Activated T-helper 1 cell treated with Interleukin-2 at 50 U/mL for 16 hours (primary cell): ENCODE data around the gene BRD3OS.

Source experiments
- DNase-seq: peaks from one replicate; pipeline ENCODE4 v3.0.0-alpha.2; 2020; ENCODE audit warnings: low read depth

The BRD3OS gene

GRCh38 chr9:134034215-134035040 is 9.1 kb downstream of the BRD3OS start:
- DNase-seq, result no peak

DNA sequence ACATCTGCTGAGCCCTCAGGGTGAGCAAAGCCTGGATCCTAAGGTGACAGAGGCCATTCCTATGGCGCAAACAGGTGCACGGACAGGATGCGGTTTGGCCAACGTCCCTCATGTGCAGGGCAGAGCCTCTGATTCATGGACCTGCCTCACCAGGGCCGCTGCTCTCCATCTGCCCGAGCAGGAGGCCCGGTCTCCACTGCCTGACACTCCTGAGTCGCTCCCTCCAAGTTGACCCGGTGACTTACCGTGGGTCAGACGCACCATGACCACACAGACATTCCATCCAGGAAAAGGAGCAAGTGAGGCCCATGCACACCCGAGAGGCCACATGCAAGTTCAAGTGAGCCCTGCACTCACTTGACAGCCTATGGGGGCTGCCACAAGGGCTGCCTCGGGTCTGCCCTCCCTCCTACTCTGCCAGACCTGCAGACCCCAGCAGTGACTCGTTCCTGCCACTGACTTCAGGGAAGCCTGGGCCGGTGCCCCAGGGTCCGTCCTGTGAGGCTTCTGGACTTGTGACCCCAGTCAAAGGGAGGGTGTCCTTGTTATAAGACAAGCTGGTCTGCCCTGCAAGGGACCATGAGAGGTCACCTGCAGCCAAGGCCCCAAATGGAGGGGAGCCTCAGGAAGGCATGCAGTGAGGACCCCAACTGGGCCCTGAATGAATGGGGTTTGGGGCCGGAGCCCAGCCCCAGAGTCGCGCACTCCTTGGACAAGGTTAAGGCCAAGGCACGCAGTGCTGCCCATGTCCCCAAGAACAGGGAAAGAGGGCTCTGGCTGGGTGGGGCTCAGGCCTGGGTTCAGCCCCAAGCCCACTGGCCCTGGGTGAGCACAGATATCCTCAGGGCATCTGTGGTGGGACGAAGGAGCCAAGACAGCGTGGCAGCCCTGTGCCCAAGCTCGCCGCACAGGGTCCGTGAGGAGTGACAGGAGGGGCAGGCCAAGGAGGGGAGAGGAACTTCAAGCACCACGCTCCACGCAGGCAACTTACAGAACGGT is 10.1 kb downstream of the BRD3OS start:
- DNase-seq, result no peak

GRCh38 chr9:134036130-134036529 is 10.8 kb downstream of the BRD3OS start:
- DNase-seq, result no peak

DNA sequence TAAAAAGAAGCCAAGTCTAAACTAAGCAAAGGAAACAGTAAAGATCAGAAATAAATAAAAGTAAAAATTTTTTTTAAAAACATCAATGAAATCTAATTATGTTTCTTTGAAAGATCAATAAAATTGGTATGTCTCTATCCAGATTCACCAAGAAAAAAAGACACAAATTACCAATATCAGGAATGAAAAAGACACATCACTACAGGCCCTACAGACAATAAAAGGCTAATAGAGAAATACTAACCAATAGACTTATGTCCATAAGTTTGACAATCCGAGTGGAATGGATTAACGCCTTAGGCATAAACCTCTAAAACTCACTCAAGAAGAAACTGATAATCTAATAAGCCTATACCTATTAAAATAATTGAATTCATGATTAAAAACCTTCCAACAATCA is 12.4 kb downstream of the BRD3OS start:
- no peak for DNase-seq

DNA sequence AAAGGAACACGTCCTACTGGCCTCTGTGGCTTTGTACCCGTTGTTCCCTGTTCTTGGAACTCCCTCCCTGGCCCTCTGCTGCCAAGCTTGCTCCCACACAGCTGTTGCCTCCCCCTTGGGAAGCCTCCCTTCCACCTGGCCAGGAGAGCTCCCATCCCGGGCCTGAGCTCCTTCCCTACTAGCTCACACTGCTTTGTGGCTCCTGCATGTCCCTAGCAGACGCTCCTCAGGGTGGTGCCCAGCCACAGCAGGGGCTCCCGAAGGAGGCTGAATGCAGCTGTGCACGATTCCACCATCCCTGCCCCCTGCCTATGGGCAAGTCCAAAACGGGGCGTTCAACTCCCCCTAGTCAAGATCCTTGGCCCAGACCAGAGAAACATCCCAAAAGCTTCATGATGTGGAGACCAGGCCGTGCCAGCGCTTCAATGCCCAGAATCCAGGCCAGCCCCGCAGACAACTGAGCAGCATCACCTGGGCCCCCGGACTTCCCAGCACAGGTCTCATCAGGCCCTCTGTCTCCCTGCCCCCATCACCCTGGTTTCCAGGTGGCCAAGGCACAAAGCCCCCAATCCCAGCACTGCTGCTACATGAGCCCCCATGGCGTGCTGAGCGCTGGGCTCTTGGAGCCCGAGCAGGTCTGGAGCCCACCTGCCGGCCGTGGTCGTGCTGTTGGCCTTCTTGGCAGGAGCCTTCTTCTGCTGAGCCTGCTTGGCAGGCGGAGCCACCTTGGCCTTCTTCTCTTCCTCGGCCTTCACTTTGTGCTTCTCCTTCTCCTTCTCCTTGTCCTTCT is 14.3 kb downstream of the BRD3OS start:
- no peak for DNase-seq

DNA sequence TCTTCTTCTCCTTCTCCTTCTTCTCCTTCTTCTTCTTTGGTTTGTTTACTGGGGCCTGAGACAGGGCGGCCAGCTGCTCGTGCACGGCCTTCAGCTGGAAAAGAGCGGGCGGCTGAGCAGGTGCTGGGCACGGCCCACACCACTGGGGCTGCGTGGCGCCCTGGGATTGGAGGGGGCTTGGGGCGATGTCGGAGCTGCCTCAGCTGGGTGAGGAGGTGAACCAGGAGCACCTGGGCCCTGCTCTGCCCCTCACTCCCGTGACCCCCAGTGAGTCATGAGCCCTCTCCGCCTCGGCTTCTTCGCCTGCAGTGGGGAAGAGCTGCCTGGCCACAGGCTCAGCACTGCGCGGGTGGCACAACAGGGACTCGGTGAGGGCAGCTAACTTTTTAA is 14.9 kb downstream of the BRD3OS start:
- DNase-seq, result no peak

DNA sequence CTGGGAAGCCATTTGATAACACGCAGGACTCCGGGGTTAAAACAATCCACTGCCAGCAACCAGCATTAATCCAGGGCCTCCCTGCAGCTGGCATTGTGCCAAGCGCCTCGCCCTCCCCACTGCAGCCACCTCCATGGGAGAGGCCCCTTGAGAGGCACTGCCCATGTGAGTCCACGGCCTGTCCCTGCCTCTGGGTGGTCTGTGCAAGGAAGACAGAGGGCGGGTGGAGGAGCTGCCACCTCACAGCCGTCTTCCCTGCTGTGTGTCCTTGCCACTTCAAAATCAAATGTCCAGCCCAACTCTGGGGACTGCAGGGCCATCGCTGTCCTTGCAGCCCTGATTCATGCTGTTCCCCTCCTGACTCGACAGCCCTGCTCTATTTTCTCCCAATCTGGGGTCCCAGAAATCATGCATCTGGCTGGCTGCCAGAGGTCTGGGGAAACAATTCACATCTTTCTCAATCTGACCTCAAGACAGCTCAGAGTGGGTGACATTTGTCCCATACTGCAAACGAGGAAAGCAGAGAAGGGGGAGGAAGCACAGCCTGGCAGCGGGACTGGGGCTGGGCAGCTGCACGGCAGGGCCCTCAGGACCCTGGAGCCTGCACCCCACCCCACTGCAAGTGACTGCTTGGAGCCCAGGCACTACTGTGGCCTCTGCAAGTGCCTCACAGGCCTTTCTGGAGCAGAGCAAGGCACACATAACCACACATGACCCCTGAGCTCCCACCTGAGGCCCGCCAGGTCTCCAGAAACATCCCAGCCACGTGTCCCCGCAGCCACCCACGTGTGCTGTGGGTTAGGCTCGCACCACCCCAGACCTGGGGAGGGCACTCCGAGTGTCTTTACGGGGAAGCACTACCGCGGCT is 15.7 kb downstream of the BRD3OS start:
- no peak for DNase-seq

GRCh38 chr9:134041649-134041962 is 16.3 kb downstream of the BRD3OS start:
- no peak for DNase-seq

GRCh38 chr9:134043531-134043988 is 18.3 kb downstream of the BRD3OS start:
- DNase-seq, result no peak

GRCh38 chr9:134044944-134045343 is 19.7 kb downstream of the BRD3OS start:
- no peak for DNase-seq

DNA sequence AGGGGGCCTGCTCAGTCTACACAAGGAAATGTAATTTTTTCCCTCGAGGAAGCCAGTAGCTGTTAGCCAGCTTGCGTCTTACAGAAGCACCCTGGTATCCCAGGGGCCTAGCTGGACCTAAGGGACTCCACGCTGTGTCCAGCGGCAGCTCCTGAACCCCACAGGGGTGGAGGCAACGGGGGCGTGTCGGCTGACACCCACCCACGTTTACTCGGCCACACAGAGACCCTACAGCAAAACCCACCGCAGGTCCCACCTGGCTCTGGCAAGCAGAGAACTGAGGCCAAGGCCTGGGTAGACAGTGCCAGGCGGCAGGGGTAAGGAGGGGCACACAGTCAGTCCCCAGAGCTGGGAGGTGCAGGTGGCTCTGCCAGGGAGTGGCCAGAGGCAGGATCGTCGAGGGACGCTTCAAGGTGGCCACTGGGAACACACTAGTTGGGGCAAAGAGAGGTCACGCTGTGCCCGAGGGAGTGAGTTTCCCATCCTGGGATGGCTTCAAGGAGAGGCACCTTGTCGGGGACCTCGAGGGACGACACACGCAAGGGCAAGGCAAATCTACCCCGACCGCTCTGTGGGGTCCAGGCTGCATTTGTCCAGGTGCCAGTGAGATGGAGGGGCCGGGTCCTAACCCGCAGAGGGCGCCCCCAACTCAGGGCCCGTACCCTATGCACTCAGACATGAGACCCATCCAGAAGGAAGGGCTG is 20.7 kb downstream of the BRD3OS start:
- no peak for DNase-seq

DNA sequence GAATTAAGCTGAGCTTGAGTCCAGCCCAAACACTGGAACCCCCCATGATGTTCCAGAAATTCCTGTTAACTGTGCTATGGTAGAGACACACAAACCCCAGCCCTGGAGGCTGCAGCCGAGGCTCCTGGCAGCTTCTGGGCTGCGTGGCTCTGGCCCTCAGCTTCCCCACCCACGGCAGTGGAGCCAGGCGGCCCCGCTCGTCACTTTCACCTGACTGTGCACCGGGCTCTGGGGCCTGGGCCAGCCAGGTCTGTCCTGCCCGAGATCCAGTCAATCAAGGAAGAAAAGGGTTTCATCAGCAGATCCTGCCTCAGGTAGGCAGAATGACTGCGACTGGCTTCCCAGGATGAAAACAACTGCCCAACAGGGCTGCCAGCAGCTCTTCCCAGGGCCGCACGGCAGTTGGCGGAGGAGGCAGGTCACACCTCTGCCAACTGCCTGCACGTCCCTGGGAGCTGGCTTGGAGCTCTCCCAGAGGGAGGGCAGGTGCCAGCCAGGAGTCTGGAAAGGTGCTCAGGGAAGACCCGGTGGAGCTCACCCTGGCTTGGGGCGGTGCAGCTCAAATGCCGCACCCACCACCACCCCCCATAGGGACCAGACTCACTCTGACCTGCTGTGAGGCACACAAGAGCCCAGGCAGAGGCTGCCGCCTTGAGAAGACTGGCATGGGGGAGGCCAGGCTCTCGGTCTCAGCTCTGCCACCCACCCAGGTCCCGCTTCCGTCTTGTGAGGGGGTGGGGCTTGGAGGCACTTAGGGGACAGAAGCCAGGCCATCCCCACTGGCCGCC is 21.8 kb downstream of the BRD3OS start:
- DNase-seq, result no peak

- no peak for DNase-seq
Observed at GRCh38 chr9:134047868-134048581, 22.7 kb downstream of the BRD3OS start.

DNA sequence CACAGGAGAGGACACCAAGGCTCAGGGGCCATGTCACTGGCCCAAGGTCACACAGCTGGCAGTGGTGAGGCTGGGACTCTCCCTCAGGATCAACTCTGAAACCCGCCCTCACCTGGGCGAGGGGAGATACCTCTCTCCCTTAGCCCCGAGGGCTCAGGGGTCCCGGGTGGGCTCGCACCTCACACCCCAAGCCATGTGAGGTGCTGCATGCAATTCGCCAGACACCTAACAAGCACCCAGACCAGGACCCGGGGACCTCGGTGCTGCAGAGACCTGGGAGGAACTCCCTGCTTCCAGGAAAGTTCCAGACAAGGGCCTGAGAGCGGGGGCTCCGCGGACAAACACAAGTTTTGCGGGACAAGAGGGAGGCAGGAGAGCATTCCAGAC is 23.3 kb downstream of the BRD3OS start:
- DNase-seq, result no peak

DNA sequence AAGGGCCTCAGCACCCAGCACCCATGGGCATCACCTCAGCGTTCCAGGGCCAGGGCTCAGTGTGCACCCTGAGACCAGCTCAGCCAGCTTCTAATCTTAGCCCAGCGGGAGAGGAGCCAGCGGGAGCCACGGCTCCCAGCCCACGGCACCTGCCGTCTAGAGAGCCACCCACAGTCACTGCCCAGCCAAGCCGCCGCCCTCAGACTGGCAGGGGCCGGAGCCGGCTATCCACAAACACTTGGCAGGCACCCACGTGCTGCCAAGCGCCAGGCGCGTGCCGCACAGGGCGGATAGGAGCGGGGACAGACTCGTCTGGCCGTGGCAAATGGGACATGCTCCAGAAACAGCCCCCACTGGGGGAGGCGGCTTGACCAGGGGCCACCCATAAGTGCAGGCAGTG is 24.0 kb downstream of the BRD3OS start:
- DNase-seq, result no peak

DNA sequence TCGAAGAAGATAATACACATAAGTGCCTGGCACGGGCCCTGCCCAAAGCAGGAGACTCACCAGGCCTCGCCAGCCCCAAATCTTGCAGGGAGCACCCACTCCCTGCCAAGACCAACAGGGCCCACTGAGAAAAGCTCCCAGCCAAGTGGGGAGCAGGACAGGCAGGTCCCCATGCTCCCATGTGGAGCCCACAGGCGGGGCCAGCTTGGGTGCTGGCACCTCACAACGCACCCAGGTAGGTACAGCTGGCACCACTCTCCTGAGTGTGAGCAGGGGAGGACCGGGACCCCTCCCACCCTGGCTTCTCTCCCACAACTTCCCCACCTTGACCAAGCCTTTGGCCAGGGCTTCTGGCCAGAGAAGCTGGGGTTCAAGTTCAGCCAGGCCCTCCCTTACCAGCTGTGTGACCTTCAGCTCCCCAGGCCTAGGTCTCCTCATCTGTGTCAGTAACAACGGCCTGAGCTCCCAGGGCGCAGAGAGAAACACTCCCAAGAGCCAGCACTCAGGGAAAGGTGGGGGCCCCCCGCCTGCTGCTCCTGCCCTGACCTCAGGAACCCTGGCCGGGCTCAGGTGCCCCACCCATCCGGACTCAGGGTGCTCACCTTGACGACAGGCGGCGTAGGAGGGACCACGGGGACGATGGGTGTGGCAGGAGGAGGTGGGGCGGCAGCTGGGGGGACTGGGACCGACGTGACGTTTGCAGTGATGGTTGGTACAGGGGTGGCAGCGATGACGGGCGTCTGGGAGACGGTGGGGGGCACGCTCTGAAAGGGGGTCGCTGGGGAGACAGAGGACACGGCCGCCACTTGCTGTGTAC is 24.7 kb downstream of the BRD3OS start:
- no peak for DNase-seq

- DNase-seq, result no peak
Observed at GRCh38 chr9:134050726-134051125, 25.4 kb downstream of the BRD3OS start.

- DNase-seq, result no peak
Observed at GRCh38 chr9:134051319-134051718, 26.0 kb downstream of the BRD3OS start.
